Activated T-cell treated with anti-CD3 and anti-CD28 coated beads for 4 hours (primary cell): Measurements from ENCODE around the gene MAP1B.
"Not testable (repeated sequence)": the region's sequence is repeated elsewhere in the genome, so short reads cannot be mapped to it uniquely, and the experiment has no call there.

ENCODE experiments used
- DNase-seq: peaks from one replicate; pipeline ENCODE4 v3.0.0-alpha.2; 2020

The MAP1B gene

GRCh38 chr5:72166070-72166979, 59.0 kb downstream of the MAP1B start:
- DNase-seq = no peak

DNA sequence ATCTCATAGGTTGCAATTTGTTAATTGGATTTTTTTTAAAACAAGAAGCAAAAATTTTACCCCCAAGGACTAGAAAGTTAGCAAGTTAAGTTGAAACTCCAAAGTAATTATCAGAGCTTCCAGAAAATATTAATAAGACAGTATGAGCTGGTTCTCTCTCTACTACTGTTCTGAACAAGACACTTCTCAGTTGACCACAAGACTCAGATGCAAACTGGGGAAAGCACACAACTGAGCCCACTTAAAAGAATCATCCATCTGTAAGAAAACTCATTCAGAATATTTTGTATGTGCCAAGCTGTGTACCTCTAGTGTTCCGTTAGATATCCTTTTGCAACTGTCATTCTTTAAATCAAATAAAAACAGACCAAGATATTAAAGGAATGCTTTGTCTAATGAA, 60.0 kb downstream of the MAP1B start:
- no peak for DNase-seq

- DNase-seq = no peak
These were observed 60.5 kb downstream of the MAP1B start for GRCh38 chr5:72167804-72168203.

DNA sequence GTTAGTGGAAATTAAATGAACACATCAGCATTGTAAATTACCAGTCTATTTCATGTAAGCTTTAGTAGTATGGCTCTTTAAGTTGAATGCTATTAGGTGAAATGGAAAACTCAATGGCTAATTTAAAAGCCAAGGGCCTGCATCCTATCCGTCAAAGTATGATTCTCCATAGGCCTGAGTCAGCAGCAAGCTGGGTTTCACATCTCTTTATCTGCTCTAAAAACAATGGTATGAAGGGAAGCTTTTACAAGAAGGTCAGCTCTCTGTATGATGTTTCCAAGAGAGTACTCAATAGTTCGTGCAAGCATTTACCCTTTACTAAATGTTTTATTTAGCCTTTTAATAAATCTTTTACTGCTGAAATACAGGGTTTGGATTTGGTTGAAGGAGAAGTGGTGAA, 62.8 kb downstream of the MAP1B start:
- no peak for DNase-seq

DNA sequence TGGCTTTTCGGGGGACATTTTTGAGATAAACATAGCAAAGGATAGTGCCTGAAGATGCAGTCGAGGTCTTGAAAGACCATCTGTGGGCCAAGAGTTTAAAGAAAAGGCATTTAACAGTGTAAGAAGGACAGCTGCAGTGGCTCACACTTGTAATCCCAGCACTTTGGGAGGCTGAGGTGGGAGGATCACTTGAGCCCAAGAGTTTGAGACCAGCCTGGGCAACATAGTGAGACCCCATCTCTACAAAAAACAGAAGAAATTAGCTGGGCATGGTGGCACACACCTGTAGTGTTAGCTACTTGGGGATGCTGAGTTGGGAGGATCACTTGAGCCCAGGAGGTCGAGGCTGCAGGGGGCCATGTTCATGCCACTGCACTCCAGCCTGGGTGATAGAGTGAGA, 63.9 kb downstream of the MAP1B start:
- DNase-seq = not testable (repeated sequence)

DNA sequence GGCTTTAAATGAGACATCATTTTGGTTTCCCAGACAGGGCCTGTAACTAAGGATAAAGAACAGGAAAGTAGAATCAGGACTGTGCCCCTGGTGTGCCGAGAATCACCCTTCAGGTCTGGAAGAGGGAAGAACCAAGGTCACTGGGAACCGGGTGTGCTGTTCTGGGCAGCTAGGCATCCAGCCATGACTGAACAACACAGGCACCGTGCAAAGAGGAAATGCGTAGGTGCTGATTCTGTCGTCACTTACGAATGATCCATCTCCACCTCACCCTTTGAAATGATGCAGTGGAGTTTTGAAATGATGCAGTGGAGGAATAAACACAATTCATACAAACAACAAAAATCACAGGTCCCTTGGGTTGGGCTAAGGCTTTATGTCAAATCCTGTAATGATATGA, 64.4 kb downstream of the MAP1B start:
- no peak for DNase-seq

GRCh38 chr5:72172786-72173185, 65.5 kb downstream of the MAP1B start:
- DNase-seq = no peak

DNA sequence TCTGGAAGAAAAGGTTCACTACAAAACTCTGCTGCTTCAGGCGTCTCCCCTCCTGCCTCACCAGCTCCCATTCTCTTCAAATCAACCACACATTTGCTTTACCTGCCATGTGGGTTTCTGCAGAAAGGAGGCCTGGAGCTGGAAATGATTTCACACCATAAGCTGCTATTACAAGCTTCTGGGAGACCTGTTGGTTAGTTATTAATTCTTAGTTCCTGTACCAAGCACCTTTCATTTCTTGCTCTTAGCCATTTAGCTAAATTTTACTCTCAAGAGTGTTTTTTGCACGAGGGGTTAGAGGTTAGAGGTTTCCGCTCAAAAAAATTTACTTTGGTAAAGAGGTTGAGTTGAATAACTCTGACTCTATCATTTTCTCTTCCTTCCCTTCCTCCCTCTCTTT, 70.3 kb downstream of the MAP1B start:
- no peak for DNase-seq

DNA sequence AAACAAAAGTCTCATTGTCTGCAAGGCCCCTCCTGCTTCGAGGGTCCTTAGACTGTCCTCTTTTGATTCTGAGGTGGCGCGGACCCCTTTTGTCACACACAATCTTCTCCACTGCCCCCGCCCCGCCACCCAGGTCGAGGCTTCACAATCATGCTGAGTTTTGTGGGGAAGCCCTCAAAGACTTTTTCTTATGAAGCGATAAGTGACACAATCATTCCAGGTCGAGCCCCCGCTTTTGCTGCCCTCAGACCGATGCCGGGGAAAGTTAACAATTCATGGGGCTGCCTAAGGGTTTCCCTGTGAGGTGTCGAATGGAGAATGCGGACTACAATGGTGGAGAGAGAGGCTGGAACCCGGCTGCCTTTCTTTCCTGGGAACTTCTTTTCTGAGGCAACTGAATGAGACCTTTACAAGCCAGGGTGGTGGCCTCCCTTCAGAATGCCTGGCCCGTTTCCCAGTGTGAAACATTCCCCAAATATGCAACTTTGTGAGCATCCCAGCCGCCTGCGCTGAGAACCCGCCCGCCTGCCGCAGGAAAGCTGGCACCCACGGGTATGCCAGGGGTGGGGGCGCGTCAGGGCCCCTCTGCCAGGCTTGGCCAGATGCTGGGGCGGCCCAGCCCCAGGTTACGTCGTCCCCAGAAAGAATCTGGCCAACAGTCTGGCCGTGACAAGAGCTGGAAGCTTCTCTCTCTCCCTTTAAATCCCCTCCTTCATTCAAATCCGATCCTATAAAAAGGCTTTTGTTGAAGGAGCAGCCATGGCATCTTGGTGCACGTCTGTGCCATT, 71.9 kb downstream of the MAP1B start:
- no peak for DNase-seq

- DNase-seq = no peak
These were observed 72.7 kb downstream of the MAP1B start for GRCh38 chr5:72179816-72180440.

DNA sequence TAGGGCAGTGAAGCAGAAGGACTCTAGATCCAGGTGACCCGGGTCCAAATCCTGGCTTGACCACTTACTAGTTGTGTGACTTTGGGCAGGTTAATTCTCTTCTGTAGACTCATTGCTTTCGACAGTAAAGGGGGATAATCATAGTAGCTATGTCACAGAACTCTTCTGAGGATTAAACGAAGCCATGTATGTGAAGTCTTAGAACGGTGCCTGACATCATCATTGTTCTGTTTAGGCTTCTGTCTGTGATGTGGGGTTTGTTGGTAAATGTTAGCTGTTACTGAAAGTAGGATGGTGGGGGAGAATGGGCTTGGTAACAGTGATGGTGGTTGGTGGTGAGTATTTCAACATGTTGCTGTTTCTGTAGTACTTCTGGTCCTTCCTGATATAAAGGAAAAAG, 73.7 kb downstream of the MAP1B start:
- no peak for DNase-seq

- DNase-seq = no peak
These were observed 75.4 kb downstream of the MAP1B start for GRCh38 chr5:72182686-72183085.

GRCh38 chr5:72183101-72183520, 75.8 kb downstream of the MAP1B start:
- DNase-seq = no peak

DNA sequence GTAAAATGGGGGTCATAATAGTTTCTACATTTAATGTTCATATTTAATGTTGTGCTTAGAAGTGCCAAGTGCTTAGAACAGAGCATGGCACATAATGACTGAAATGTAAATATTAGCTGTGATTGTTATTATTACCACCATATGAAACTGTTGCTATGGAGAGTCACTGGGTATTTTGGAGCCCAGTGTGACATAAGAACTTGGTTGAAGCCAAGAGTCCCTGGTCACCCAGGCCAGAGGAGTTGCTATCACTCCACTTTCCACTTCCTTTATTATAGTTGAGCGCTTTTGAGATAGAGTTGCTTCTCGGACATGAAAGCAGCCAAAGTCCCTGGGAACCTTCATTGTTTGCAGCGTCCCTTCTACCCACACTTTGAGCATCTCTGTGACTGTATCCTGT, 77.1 kb downstream of the MAP1B start:
- no peak for DNase-seq

- no peak for DNase-seq
These were observed 78.4 kb downstream of the MAP1B start for GRCh38 chr5:72185496-72186329.

GRCh38 chr5:72187388-72188075, 80.3 kb downstream of the MAP1B start:
- no peak for DNase-seq

GRCh38 chr5:72188166-72188565, 80.9 kb downstream of the MAP1B start:
- DNase-seq = no peak

- no peak for DNase-seq
These were observed 81.9 kb downstream of the MAP1B start for GRCh38 chr5:72189146-72189545.

DNA sequence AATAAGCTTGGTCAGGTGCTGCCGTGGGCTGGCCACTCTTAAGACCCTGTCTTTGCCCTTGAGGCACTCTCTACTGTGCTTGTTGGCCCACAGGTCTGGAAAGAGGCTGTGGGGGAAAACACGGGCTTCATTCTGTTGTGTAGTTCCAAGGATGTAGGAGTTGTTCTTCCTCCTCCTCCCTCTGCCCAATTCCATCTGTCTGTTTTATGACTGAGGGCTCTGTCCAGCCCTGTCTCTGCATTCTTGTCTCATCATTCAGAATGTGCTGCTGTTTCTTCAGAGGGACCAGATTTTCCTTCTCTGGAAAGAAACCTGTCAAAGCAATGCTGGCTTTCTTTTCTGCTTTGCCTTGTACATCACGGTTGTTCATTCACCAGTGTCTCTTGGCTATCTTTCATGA, 84.1 kb downstream of the MAP1B start:
- no peak for DNase-seq

GRCh38 chr5:72194846-72195245, 87.6 kb downstream of the MAP1B start:
- DNase-seq = no peak

DNA sequence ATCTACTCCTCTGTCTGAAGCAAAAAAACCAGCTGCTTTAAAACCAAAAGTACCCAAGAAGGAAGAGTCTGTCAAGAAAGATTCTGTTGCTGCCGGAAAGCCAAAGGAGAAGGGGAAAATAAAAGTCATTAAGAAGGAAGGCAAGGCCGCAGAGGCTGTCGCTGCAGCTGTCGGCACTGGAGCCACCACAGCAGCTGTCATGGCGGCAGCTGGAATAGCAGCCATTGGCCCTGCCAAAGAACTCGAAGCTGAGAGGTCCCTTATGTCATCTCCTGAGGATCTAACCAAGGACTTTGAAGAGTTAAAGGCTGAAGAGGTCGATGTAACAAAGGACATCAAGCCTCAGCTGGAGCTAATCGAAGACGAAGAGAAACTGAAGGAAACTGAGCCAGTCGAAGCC, 88.3 kb downstream of the MAP1B start:
- no peak for DNase-seq

GRCh38 chr5:72197393-72197792, 90.1 kb downstream of the MAP1B start:
- no peak for DNase-seq
